ENCODE measurements around the gene ELP4.
A peak's percentile ranks its signal among the peaks of the same experiment; 100 is the strongest.
"Not testable (repeated sequence)": the region's sequence is repeated elsewhere in the genome, so short reads cannot be mapped to it uniquely, and the experiment has no call there.

The ELP4 gene

DNA sequence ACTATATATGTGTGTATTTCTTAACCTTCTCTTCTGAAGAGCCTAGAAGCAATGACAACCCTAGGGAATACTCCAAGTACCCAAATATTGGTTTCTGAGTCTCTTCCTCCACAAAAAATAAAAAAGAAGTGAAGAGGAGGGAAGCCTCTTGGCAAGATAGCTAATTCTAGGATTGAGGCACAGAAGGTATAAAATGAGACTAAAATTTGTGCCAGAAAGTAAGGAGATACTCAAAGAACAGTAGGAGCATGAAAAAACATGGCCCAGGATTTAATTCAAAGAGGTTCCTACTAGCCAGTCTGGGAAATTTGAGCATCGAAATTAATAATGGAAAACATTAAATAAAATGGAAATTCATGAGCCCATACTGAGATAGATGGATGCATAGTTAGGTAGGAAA is 189.5 kb downstream of the ELP4 start:
- no peak for DNase-seq (ENCODE audit: low spot score)
- no peak for FAIRE-seq

DNA sequence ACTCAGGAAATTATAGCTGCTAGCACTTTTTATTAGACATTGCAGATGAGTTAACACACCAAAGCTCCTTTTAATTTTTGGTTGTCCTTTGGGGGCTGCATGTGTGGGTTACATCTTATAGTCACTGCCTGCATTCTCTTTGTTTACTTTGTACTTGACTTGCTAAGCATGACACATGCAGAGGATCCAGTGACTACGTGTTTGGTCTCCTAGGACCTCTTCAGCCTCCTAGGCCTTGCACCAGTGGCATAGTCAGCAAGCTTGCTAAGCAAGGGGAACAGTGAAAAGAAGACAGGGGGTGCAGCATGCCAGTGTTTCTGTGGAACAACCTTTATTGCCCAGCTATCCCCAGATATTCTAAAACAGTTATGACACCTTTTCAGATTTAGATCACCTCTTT is 193.4 kb downstream of the ELP4 start:
- DNase-seq (ENCODE audit: low spot score) (no peak), FAIRE-seq (no peak)

DNA sequence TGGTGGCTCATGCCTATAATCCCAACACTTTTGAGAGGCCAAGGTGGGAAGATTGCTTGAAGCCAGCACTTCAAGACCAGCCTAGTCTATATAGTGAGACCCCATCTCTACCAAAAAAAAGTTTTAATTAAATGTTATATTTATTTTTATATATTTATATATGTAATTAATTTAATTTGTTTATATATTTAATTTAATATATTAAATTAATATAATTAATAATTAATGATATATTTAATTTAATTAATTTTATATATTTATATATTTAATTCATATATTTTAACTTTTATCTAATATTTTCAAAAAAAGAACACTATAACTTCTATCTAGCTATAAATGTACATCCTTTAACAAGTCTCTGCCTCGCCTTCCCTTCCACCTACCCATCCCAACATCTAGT is 196.8 kb downstream of the ELP4 start:
- no peak for DNase-seq (ENCODE audit: low spot score)
- peak; percentile 87 for FAIRE-seq

DNA sequence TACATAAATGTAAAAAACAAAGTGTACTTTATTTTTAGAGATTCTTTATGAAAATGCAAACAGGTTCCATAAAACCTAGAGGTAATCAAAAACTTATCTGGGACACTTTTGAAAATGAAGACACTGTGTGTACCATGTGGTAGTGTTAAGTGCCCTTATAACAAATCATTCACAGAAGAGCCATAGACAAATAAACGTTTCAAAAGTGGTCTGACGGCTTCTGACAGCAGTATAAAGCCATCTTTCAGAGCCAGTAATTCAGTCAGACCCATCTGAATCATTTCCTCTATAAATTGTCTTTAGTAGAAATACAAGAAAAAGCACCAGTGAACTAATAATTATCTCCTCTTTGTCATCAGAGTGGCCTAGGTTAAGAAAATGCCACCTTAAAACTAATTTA is 201.6 kb downstream of the ELP4 start:
- FAIRE-seq = no peak
- DNase-seq (ENCODE audit: low spot score) = no peak

DNA sequence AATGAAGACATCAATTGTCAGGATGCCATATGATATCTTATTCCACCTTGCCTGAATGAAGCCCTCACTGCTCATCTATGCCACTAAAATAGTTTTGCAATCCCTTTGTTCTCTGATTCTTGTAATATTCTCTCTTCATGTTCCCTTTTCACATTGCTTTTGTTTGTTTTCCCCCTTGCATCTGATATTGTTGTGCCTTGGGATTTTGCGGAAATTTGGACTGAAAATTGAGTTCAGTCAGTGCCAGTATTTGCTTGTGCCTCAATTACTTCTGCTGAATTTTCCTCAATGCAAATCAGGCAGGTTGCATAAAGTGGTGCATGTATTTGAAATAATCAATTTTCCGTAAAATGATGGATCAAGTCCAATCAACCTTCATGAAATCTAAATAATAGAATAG is 203.3 kb downstream of the ELP4 start:
- FAIRE-seq = no peak
- DNase-seq (ENCODE audit: low spot score) = no peak

DNA sequence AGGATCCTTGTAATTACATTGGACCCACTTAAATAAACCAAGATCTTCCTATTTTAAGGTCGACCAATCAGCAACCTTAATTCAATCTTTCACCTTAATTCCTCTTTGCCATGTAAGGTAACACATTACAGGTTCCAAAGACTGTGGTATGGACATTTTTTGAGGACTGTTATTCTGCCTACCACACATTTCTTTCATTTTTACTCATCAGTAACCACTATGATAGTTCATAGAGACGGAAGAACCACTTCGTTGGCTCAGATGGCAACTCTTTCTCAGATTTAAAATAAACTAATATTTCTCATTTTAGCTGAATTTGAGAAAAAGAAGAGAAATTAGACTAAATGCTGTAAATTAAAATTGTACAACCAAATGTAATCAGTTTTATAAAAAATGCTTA is 205.3 kb downstream of the ELP4 start:
- DNase-seq (ENCODE audit: low spot score) (no peak), FAIRE-seq (no peak)

DNA sequence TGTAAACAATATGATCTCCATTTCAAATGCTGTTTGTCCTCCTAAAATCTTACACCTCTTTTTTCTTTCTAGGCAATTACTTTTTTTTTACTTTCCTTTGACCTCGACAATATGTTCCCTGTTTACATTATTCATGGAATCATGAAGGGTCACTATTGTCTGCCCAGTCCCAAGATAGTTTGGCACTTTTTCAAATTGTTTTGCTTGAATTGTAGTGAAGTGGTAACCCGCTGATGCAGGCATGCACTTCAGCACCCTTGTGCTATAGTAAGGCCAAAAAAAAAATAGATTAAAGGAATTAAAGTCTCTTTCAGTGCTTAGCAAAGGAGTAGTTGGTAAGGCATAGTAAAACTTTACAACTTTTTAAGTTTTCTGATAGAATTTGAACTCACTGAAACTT is 210.7 kb downstream of the ELP4 start:
- no peak for FAIRE-seq
- no peak for DNase-seq (ENCODE audit: low spot score)

DNA sequence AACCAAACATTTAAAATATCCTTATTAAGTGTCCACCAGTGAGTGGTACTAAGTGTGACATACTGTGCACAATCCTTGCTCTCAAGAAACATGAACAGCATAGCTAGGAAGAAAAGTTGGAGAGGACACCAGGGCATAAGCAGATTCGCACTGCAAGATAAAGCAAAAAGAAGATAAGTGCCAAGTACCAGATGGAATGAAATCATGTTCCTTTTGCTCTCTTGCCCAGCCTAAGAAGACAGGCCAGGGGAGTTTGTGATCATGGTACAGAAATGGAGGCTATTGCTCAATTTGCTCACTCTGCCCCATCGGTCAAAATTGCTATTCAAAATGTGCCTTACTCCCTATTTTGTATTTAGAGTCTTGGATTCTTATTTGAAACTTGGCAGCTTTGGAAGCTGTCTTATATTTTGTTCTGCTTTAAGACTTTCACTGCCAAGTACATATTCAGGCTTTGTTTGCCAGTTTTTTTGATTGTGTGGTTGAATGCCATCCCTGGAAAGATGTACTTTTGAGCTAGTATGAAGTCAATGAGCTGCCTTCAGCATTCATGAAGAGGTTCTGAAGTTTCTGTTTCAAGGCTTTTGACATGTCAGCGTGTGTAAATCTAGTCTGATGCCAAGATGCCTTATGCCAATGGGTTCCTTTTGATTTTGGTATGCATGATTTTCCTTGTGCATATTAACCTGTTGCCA is 211.3 kb downstream of the ELP4 start:
- DNase-seq (ENCODE audit: low spot score) (no peak), FAIRE-seq (no peak)

DNA sequence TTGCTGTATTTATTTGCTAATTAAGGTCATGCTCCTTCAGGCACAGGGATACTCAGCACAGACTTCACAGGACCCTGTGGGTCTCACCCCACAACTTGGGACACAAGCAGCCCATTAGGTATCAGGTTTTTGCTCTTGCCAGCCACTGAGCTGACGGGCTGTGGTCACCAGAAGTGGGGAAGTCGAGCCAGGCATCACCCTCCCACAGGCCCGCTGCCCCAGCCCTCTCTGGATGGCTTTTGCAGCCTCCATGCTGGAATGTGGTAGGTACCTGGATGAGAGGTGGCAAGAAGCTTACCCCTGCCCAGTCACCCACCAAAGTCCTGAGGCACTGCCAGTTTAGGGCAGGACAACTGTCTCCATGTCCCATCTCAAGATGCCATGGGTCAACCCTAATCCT is 213.2 kb downstream of the ELP4 start:
- FAIRE-seq = no peak
- DNase-seq (ENCODE audit: low spot score) = no peak

DNA sequence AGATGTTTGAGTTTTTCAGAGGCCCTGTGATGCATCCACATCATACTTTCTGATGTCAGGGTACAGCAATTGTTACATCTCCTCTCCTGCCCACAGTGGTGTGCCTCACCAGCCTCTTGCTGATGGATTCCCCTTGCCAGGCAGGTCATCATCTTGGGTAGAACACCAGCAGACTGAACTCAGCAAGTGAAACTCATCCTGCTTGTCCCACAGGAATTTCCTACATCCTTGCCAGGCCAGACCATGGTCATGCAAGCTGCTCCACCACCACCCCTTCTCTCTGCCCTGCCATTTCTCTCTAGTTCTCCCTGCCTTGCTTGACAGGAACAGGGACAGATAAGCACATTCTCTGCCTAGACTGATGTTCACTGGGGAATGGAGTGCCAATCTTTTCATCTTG is 215.6 kb downstream of the ELP4 start:
- DNase-seq (ENCODE audit: low spot score) (no peak), FAIRE-seq (no peak)

DNA sequence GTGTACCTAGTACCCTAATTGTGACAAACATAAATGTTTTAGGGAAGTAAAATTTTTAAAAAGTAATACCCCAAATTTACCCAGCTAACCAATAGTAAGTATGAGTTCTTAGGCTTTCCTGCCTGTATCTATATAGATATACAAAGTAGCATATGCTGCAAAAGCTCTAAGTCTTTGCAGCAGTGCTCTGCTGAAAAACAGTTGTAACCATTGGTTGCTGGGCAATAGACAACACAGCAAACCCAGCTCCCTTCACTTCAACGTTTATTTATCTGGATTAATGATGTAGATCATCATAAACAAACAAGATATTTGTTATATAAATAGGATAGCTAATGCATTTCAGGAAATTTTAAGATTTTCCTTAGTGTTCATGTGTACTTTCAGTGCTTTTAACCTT is 218.9 kb downstream of the ELP4 start:
- no peak for FAIRE-seq

DNA sequence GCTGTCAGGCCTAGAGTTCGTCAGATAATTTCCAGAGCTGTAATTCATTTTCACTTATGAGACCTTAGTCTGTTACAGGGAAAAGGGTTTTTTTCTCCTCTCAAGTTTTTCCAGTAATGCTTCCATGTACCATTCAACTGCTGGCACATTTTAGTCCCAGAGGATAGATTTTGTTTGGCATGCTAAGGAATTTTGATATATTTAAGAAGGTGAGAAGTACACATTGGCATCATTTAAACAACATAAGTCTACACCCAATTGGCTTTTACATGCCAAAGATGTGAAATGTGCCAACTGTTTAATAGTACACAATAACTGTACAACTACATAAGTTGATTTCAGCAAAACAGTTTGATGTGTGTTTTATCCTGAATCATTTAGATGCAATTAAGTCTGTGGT is 230.6 kb downstream of the ELP4 start:
- DNase-seq (ENCODE audit: low spot score) (no peak), FAIRE-seq (no peak)

More for the DNA sequence above, 218.9 kb downstream of the ELP4 start:
- no peak for DNase-seq (ENCODE audit: low spot score)

DNA sequence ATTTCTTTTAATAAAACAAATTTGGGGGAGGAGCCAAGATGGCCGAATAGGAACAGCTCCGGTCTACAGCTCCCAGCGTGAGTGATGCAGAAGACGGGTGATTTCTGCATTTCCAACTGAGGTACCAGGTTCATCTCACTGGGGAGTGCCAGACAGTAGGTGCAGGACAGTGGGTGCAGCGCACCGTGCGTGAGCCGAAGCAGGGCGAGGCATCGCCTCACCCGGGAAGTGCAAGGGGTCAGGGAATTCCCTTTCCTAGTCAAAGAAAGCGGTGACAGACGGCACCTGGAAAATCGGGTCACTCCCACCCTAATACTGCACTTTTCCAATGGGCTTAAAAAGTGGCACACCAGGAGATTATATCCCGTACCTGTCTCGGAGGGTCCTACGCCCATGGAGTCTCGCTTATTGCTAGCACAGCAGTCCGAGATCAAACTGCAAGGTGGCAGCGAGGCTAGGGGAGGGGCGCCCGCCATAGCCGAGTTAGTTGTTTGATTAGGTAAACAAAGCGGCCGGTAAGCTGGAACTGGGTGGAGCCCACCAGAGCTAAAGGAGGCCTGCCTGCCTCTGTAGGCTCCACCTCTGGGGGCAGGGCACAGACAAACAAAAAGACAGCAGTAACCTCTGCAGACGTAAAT is 231.3 kb downstream of the ELP4 start:
- FAIRE-seq; DNase-seq (ENCODE audit: low spot score): not testable (repeated sequence)

DNA sequence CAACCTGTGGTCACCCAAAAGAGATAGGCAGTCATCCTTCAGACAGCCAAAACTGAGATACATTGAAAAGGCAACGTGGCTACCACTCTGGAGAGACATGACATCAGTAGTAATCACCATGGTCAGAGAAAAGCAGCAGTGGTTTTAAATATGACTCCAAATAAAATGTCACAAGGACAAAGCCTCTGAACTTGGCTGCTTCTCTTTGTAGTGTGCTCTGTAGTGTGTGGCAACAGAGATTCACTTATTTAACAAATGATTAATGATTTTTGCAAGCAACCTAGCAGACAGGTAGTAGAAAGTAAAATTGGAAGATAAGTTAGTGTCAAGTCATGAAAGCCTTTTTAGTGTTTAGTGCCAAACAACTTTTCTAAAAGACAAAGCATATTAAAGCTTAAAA is 238.0 kb downstream of the ELP4 start:
- no peak for FAIRE-seq
- no peak for DNase-seq (ENCODE audit: low spot score)

DNA sequence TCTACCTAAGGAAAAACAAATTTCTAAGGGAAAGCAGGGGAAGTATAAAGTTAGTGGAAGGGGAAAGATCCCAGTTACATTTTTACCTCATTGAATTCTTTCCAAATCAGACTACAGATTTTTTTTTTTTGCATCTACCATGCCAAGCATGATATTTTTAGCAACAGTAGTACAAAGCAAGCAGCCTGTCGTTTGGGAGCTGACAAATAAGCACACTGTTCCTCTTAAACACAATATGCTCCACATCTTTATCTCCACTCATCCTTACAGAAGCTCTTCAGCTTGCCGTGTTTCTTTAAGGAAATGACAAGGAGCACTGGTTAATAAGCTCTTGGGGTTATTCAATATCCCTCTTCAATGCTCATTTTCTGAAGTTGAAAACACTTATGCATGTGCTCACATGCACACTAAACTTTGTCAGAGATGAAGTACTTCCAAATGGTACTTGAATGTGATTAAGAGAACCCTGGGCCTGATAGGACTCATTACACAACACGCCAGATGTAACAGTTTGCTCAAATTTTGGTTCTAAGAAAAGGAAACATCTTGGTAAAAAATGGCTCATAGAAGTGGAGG is 247.8 kb downstream of the ELP4 start:
- FAIRE-seq (no peak), DNase-seq (ENCODE audit: low spot score) (no peak)

DNA sequence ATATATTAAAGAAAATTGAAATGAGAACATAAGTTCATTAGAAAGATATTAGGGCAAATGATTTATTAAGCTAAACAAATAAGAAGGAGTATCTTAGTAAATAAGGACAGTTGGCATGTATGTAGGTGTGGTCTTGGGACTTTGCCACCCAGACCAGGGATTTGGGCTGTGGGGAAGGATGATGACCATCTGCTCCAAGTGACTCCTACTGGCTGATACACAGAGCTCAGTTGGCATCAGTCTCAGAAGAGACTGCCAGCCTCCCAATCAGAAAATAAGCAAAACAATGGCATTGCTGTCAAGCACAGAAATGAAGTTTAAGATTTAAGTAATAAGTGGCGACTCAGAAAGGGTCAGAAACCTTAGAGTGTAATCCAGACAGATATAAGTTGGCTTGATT is 252.1 kb downstream of the ELP4 start:
- FAIRE-seq (no peak), DNase-seq (ENCODE audit: low spot score) (no peak)

DNA sequence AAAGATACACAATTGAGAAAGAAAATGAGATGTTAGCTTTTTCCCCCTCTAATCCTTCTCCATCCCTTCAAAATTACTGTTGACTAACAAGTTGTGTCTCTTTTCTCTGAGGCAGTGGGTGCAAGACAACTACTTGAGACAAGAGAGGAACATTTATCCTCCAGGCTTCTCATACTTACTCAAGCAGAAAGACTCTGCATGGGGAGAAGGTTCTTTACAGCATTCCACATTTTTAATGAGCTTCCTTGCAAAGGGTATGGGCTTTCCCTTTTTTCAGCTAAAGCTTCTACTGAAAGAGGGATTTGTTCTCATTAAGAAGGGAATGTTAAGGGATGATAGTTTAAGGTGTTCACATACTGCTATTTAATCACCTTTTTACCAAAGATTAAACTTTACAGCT is 253.7 kb downstream of the ELP4 start:
- FAIRE-seq (no peak), DNase-seq (ENCODE audit: low spot score) (no peak)

DNA sequence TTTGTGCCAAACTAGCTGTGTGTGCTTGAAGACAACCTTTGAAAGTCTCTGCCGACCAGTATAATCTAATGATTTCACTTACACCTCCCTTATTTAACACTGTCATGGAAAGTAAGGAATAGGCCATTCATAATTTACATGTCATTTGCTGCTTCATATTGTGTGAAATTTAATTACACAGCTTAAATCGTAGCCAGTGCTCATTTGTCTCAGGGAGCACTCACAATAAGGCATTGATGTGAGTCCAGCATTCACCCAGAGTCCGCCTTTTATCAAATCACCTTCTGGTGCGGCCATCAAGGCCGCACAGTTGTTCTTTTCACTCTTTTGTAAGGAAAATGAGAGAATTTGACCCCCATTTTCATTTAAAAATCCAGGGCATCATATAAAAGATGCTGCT is 254.7 kb downstream of the ELP4 start:
- no peak for FAIRE-seq
- no peak for DNase-seq (ENCODE audit: low spot score)

DNA sequence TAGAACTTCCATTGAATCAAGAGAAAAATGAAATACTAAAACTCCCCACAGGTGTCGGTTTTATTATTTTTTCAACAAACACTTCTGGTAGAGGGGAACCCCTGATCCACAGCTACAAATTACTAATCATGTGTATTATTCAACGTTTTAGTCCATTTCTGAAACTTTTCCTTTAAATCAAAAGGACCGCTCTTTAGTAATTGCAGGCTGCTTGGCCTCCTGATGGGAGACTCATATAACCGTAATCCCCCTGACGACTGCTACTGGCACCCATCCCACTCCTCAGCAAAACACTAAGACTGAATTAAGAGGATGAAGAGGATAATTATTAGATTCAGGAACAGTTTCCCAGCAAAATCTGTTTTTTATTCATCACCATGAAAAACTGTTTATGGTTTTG is 255.2 kb downstream of the ELP4 start:
- DNase-seq (ENCODE audit: low spot score) = no peak
- FAIRE-seq = no peak

DNA sequence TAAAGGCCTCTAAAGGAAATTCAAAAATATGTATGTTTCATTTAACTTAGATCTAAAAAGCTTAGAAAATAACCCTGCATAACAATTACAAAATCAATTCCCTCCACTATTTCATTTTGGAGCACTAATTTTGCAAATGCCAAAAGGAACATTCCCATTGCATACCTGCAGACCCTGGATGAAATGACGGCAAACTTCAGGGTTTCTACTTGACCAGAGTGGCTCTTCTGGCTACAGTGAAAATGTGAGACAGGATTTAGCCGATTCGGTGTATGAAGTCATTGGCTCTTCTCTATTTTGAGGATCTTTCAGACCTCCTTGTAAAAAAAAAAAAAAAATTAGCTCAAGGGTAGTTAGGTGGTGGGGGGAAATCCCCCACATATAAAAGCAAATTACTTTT is 257.5 kb downstream of the ELP4 start:
- no peak for FAIRE-seq
- no peak for DNase-seq (ENCODE audit: low spot score)

DNA sequence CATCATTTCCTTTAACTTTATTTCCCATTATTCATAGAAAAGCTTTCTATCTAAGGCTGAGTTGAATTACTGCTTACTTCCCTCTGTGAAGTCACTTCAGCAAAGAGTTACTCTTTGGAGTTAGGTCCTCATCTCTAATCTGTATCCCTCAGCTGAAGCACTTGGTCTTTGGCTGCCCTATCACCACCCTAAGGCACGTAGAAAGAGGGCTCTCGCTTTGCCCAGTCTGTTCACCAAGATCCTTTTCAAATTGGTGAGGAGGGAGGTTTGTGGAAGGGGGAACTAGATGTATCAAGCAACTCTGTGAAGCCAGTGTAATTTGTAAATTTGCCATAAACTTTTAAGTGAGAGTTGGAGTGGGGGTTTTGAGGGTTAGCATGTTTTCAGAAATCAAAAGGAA is 258.1 kb downstream of the ELP4 start:
- no peak for FAIRE-seq
- DNase-seq (ENCODE audit: low spot score) = no peak

DNA sequence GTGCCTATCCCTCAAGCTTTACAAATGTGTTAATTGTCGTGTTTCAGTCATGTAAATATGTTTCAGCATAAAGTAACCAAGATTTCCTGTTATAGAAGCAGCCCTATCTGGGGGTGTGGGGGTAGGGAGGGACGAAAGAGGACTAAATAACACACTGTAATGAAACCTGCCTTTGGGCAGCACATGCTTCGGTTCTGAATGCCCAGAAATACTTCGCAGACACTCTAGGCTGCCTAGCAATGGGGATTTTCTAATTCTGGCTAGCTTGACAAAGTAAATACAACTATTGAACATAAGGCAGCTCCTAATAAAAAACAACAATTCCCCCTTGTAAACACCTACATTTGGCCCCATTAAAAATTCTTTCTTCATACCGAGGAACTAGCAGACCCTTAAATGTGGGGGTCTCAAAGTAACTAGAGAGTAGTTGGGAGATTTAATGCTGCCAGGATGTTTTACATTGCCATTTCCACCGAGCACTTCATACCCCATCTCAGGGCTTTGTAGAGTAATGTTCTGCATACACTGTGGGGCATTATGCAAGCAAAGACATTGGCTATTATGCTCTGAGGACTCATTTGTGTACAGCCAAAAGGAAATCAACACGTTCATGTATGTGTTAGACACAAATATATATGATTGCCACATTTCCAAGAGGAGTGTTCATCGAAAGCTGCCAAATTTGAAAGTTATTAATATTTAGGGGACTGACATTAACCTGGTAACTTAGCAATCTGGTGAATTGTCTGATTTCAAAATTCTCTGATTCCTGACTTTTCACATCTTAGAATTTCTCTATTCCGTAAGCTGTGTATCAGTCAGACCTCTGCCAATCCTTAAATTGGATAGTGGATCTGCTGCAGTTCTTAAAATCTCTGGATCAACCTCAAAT is 259.4 kb downstream of the ELP4 start:
- FAIRE-seq = no peak
- no peak for DNase-seq (ENCODE audit: low spot score)

All from RCC 7860 (cell line).